ENCODE measurements around the gene TSPAN4. TPM values are rescaled to one million over a fixed set of nuclear protein-coding genes. Genes with fewer than 3 reads are reported as not detected.

Gene TSPAN4
- total RNA-seq, 1 donor from 2014 or later = 175 TPM

- H3K27me3 Mint-ChIP-seq (ENCODE audit: unreplicated experiment) = no peaks in the 10 kb centered on the region
- peaks cover 19% of the 10 kb centered on the region for H3K4me1 Mint-ChIP-seq (ENCODE audit: unreplicated experiment)
- H3K27ac Mint-ChIP-seq (ENCODE audit: unreplicated experiment) = peak within 1 kb of the TSS; percentile 89
- no peaks in the 10 kb centered on the region for H3K9me3 Mint-ChIP-seq (ENCODE audit: unreplicated experiment)
- no peaks in the 10 kb centered on the region for H3K36me3 Mint-ChIP-seq (ENCODE audit: unreplicated experiment)
- peak; percentile 82 for TF ChIP-seq CTCF (IDR thresholded peaks at IDR 0.05)
- DNase-seq (ENCODE audit: extremely low spot score, unreplicated experiment) = peak; percentile 95
- peak within 1 kb of the TSS; percentile 79 for H3K4me3 Mint-ChIP-seq (ENCODE audit: unreplicated experiment)
Observed at GRCh38 chr11:798093-798713, 44.4 kb upstream of the TSPAN4 start, which contains the start of gene SLC25A22. Gene SLC25A22, minus strand, starts transcription at chr11:798281. Its CDS starts 3,275 bp downstream, at chr11:795006.

- Mint-ChIP-seq H3K27me3 (ENCODE audit: unreplicated experiment) (no peaks in the 10 kb centered on the region), H3K4me1 (ENCODE audit: unreplicated experiment) (peaks cover 25% of the 10 kb centered on the region), H3K27ac (ENCODE audit: unreplicated experiment) (no peak overlapping the region), H3K36me3 (ENCODE audit: unreplicated experiment) (no peaks in the 10 kb centered on the region), H3K4me3 (ENCODE audit: unreplicated experiment) (no peak overlapping the region), H3K9me3 (ENCODE audit: unreplicated experiment) (no peaks in the 10 kb centered on the region)
- no peak for DNase-seq (ENCODE audit: extremely low spot score, unreplicated experiment)
- no peak for TF ChIP-seq CTCF (IDR thresholded peaks at IDR 0.05)
Observed at GRCh38 chr11:799641-800316, 42.9 kb upstream of the TSPAN4 start.

GRCh38 chr11:800473-800872, 42.2 kb upstream of the TSPAN4 start:
- H3K36me3 Mint-ChIP-seq (ENCODE audit: unreplicated experiment) = no peaks in the 10 kb centered on the region
- no peak for TF ChIP-seq CTCF (IDR thresholded peaks at IDR 0.05)
- no peak overlapping the region for H3K27ac Mint-ChIP-seq (ENCODE audit: unreplicated experiment)
- peaks cover 22% of the 10 kb centered on the region for H3K4me1 Mint-ChIP-seq (ENCODE audit: unreplicated experiment)
- H3K9me3 Mint-ChIP-seq (ENCODE audit: unreplicated experiment) = no peaks in the 10 kb centered on the region
- no peak for DNase-seq (ENCODE audit: extremely low spot score, unreplicated experiment)
- no peak overlapping the region for H3K4me3 Mint-ChIP-seq (ENCODE audit: unreplicated experiment)
- H3K27me3 Mint-ChIP-seq (ENCODE audit: unreplicated experiment) = no peaks in the 10 kb centered on the region

GRCh38 chr11:801097-801780, 41.4 kb upstream of the TSPAN4 start:
- no peak for DNase-seq (ENCODE audit: extremely low spot score, unreplicated experiment)
- Mint-ChIP-seq H3K4me1 (ENCODE audit: unreplicated experiment) (peaks cover 17% of the 10 kb centered on the region), H3K27me3 (ENCODE audit: unreplicated experiment) (no peaks in the 10 kb centered on the region), H3K9me3 (ENCODE audit: unreplicated experiment) (no peaks in the 10 kb centered on the region), H3K4me3 (ENCODE audit: unreplicated experiment) (no peak overlapping the region), H3K36me3 (ENCODE audit: unreplicated experiment) (no peaks in the 10 kb centered on the region), H3K27ac (ENCODE audit: unreplicated experiment) (no peak overlapping the region)
- no peak for TF ChIP-seq CTCF (IDR thresholded peaks at IDR 0.05)
